Measurements from ENCODE around the gene MLH1.
"Not testable (repeated sequence)": the region's sequence is repeated elsewhere in the genome, so short reads cannot be mapped to it uniquely, and the experiment has no call there.

Gene MLH1

GRCh38 chr3:37032961-37033360 is 39.6 kb downstream of the MLH1 start:
- no peak for DNase-seq (ENCODE audit: low read depth in 2 of 2)

GRCh38 chr3:37037352-37037751 is 44.0 kb downstream of the MLH1 start:
- no peak for DNase-seq (ENCODE audit: low read depth in 2 of 2)

- DNase-seq (ENCODE audit: low read depth in 2 of 2) = no peak
These were observed 46.0 kb downstream of the MLH1 start for GRCh38 chr3:37039161-37039846.

GRCh38 chr3:37040231-37040630 is 46.9 kb downstream of the MLH1 start:
- no peak for DNase-seq (ENCODE audit: low read depth in 2 of 2)

GRCh38 chr3:37041546-37042195 is 48.4 kb downstream of the MLH1 start:
- no peak for DNase-seq (ENCODE audit: low read depth in 2 of 2)

GRCh38 chr3:37042712-37043111 is 49.4 kb downstream of the MLH1 start:
- DNase-seq (ENCODE audit: low read depth in 2 of 2) = not testable (repeated sequence)

GRCh38 chr3:37050282-37050681 is 57.0 kb downstream of the MLH1 start:
- DNase-seq (ENCODE audit: low read depth in 2 of 2) = no peak

- DNase-seq (ENCODE audit: low read depth in 2 of 2) = no peak
These were observed 59.5 kb downstream of the MLH1 start for GRCh38 chr3:37052860-37053259.

GRCh38 chr3:37053337-37053736 is 60.0 kb downstream of the MLH1 start:
- DNase-seq (ENCODE audit: low read depth in 2 of 2) = no peak

GRCh38 chr3:37053753-37054152 is 60.4 kb downstream of the MLH1 start:
- no peak for DNase-seq (ENCODE audit: low read depth in 2 of 2)

- DNase-seq (ENCODE audit: low read depth in 2 of 2) = no peak
These were observed 61.1 kb downstream of the MLH1 start for GRCh38 chr3:37054370-37054769.

- not testable (repeated sequence) for DNase-seq (ENCODE audit: low read depth in 2 of 2)
These were observed 61.8 kb downstream of the MLH1 start for GRCh38 chr3:37055077-37055476.

- DNase-seq (ENCODE audit: low read depth in 2 of 2) = no peak
These were observed 63.5 kb downstream of the MLH1 start for GRCh38 chr3:37056826-37057225.

- DNase-seq (ENCODE audit: low read depth in 2 of 2) = no peak
These were observed 64.8 kb downstream of the MLH1 start for GRCh38 chr3:37058117-37058516.

GRCh38 chr3:37064747-37065146 is 71.4 kb downstream of the MLH1 start:
- DNase-seq (ENCODE audit: low read depth in 2 of 2) = no peak

- DNase-seq (ENCODE audit: low read depth in 2 of 2) = no peak
These were observed 74.3 kb downstream of the MLH1 start for GRCh38 chr3:37067577-37067976.

- no peak for DNase-seq (ENCODE audit: low read depth in 2 of 2)
These were observed 74.7 kb downstream of the MLH1 start for GRCh38 chr3:37068031-37068430.

- DNase-seq (ENCODE audit: low read depth in 2 of 2) = no peak
These were observed 78.6 kb downstream of the MLH1 start for GRCh38 chr3:37071921-37072320.

- peak in 1 of 2 donors; percentile 8 for DNase-seq (ENCODE audit: low read depth in 2 of 2)
These were observed 79.6 kb downstream of the MLH1 start for GRCh38 chr3:37072892-37073291.

- DNase-seq (ENCODE audit: low read depth in 2 of 2) = no peak
These were observed 80.9 kb downstream of the MLH1 start for GRCh38 chr3:37074178-37074577.

- no peak for DNase-seq (ENCODE audit: low read depth in 2 of 2)
These were observed 82.6 kb downstream of the MLH1 start for GRCh38 chr3:37075955-37076354.

GRCh38 chr3:37082317-37082716 is 89.0 kb downstream of the MLH1 start:
- no peak for DNase-seq (ENCODE audit: low read depth in 2 of 2)

GRCh38 chr3:37086918-37087317 is 93.6 kb downstream of the MLH1 start:
- DNase-seq (ENCODE audit: low read depth in 2 of 2) = no peak

GRCh38 chr3:37087870-37088269 is 94.6 kb downstream of the MLH1 start:
- no peak for DNase-seq (ENCODE audit: low read depth in 2 of 2)

All from stimulated activated CD8-positive, alpha-beta memory T cell treated with anti-CD3 and anti-CD28 coated beads, Interleukin-15, amount 100 ng/mL, for 48 hours (primary cell).